GM13976 (cell line): ENCODE measurements around the gene ADRA2B.
A peak's percentile ranks its signal among the peaks of the same experiment; 100 is the strongest.
"Not testable (repeated sequence)": the region's sequence is repeated elsewhere in the genome, so short reads cannot be mapped to it uniquely, and the experiment has no call there.

Experiments
- DNase-seq: peaks from one replicate; pipeline ENCODE4 v3.0.0; 2012; ENCODE audit warnings: low spot score
- CTCF ChIP-seq: IDR thresholded peaks from 2 replicates; pipeline ENCODE4 v1.5.1; 2012; ENCODE audit warnings: borderline replicate concordance, mild to moderate bottlenecking; ENCODE audit not compliant: insufficient read depth; ENCODE audit errors: extremely low read depth, missing control alignments, control extremely low read depth
- in situ Hi-C: fragments of 300-500 bp; cut with MboI; formaldehyde crosslinking; loops from one replicate; pipeline ENCODE4 v1.12.0; 2022; ENCODE audit warnings: low sequenced_read_pairs, mixed read lengths, inconsistent platforms; ENCODE audit not compliant: unreplicated experiment

The ADRA2B gene

GRCh38 chr2:96116424-96116878 is at the start of gene ADRA2B:
Gene ADRA2B (minus strand): TSS chr2:96116571. CDS start chr2:96116149, 422 bp downstream.
- in situ Hi-C loops = loop anchor here (25.0 kb wide), 1 partner anchor 104 kb away; no protein-coding TSS in a partner anchor
- DNase-seq = peak; percentile 89
- TF ChIP-seq CTCF = no peak

GRCh38 chr2:96164459-96165184 is 48.3 kb upstream of the ADRA2B start:
- peak; percentile 22 for TF ChIP-seq CTCF
- DNase-seq = peak; percentile 86
- in situ Hi-C loops = no loop called here

GRCh38 chr2:96163768-96164429 is 47.5 kb upstream of the ADRA2B start:
- peak; percentile 84 for DNase-seq
- TF ChIP-seq CTCF = no peak
- in situ Hi-C loops = no loop called here

- in situ Hi-C loops = no loop called here
- DNase-seq = no peak
- no peak for TF ChIP-seq CTCF
Measured at GRCh38 chr2:96163415-96163767, 47.0 kb upstream of the ADRA2B start.

- DNase-seq = peak; percentile 13
- in situ Hi-C loops = no loop called here
- no peak for TF ChIP-seq CTCF
Measured at GRCh38 chr2:96161898-96162297, 45.5 kb upstream of the ADRA2B start.

- in situ Hi-C loops = not testable (repeated sequence)
Measured at GRCh38 chr2:96160366-96160765, 44.0 kb upstream of the ADRA2B start.

More at GRCh38 chr2:96160366-96160765, 44.0 kb upstream of the ADRA2B start:
- DNase-seq = not testable (repeated sequence)
